ENCODE measurements around the gene UGT1A7. TPM values are rescaled to one million over a fixed set of nuclear protein-coding genes. Genes with fewer than 3 reads are reported as not detected.
A peak's percentile ranks its signal among the peaks of the same experiment; 100 is the strongest.

The UGT1A7 gene
- total RNA-seq, 1 experiment from 2014 or later = not detected

- intact Hi-C loops (cut with micrococcal nuclease) = no loop called here
- POLR2A ChIA-PET = interaction anchor here (0.7 to 2.9 kb wide), 2 partner anchors 11 to 25 kb away, joined by 3 to 20 read pairs; no protein-coding TSS in a partner anchor
- DNase-seq (ENCODE audit: unreplicated experiment) = no peak
- Mint-ChIP-seq H3K4me1 (ENCODE audit: insufficient read depth, unreplicated experiment) (peaks cover 7% of the 10 kb centered on the region), H3K9me3 (ENCODE audit: unreplicated experiment) (peaks cover 15% of the 10 kb centered on the region), H3K4me3 (ENCODE audit: unreplicated experiment) (no peak overlapping the region), H3K36me3 (ENCODE audit: insufficient read depth, unreplicated experiment) (no peaks in the 10 kb centered on the region), H3K27me3 (ENCODE audit: insufficient read depth, unreplicated experiment) (no peaks in the 10 kb centered on the region), H3K27ac (ENCODE audit: low read depth, unreplicated experiment) (no peak overlapping the region)
- BruUV-seq (replicated peaks) = no TSS peak
- CTCF ChIA-PET = no interaction called here
- no peak for TF ChIP-seq CTCF (IDR thresholded peaks at IDR 0.05; ENCODE audit: unreplicated experiment)
Measured at GRCh38 chr2:233702238-233702637, 20.5 kb downstream of the UGT1A7 start.

- peak; percentile 48 for DNase-seq (ENCODE audit: unreplicated experiment)
- intact Hi-C loops (cut with micrococcal nuclease) = no loop called here
- ChIA-PET POLR2A (interaction anchor here (0.8 to 5.2 kb wide), 9 partner anchors 10 to 218 kb away, joined by 3 to 91 read pairs (median 5); partner anchors contain the start of genes UGT1A6, UGT1A7 and USP40), CTCF (interaction anchor here (0.7 to 1.2 kb wide), 3 partner anchors 13 to 160 kb away, joined by 3 to 4 read pairs (median 3); no protein-coding TSS in a partner anchor)
- peaks cover 15% of the 10 kb centered on the region for H3K9me3 Mint-ChIP-seq (ENCODE audit: unreplicated experiment)
- no peaks in the 10 kb centered on the region for H3K27me3 Mint-ChIP-seq (ENCODE audit: insufficient read depth, unreplicated experiment)
- no peak for TF ChIP-seq CTCF (IDR thresholded peaks at IDR 0.05; ENCODE audit: unreplicated experiment)
- peaks cover 7% of the 10 kb centered on the region for H3K36me3 Mint-ChIP-seq (ENCODE audit: insufficient read depth, unreplicated experiment)
- H3K4me1 Mint-ChIP-seq (ENCODE audit: insufficient read depth, unreplicated experiment) = peaks cover 19% of the 10 kb centered on the region
- BruUV-seq (replicated peaks) = no TSS peak
- H3K27ac Mint-ChIP-seq (ENCODE audit: low read depth, unreplicated experiment) = no peak overlapping the region
- H3K4me3 Mint-ChIP-seq (ENCODE audit: unreplicated experiment) = no peak overlapping the region
Measured at GRCh38 chr2:233705911-233706506, 24.3 kb downstream of the UGT1A7 start.

GRCh38 chr2:233706720-233707119 is 25.0 kb downstream of the UGT1A7 start:
- Mint-ChIP-seq H3K9me3 (ENCODE audit: unreplicated experiment) (peaks cover 15% of the 10 kb centered on the region), H3K27ac (ENCODE audit: low read depth, unreplicated experiment) (no peak overlapping the region), H3K27me3 (ENCODE audit: insufficient read depth, unreplicated experiment) (no peaks in the 10 kb centered on the region), H3K4me1 (ENCODE audit: insufficient read depth, unreplicated experiment) (peaks cover 24% of the 10 kb centered on the region), H3K4me3 (ENCODE audit: unreplicated experiment) (no peak overlapping the region), H3K36me3 (ENCODE audit: insufficient read depth, unreplicated experiment) (peaks cover 7% of the 10 kb centered on the region)
- no TSS peak for BruUV-seq (replicated peaks)
- ChIA-PET CTCF (interaction anchor here (0.6 kb wide), 1 partner anchor 66 kb away, joined by 3 read pairs; no protein-coding TSS in a partner anchor), POLR2A (interaction anchor here (0.6 to 5.2 kb wide), 9 partner anchors 10 to 1292 kb away, joined by 3 to 91 read pairs (median 3); partner anchors contain the start of genes UGT1A6, UGT1A7 and USP40)
- TF ChIP-seq CTCF (IDR thresholded peaks at IDR 0.05; ENCODE audit: unreplicated experiment) = no peak
- intact Hi-C loops (cut with micrococcal nuclease) = no loop called here
- DNase-seq (ENCODE audit: unreplicated experiment) = peak; percentile 35

GRCh38 chr2:233707940-233708644 is 26.4 kb downstream of the UGT1A7 start:
- Mint-ChIP-seq H3K27ac (ENCODE audit: low read depth, unreplicated experiment) (no peak overlapping the region), H3K4me1 (ENCODE audit: insufficient read depth, unreplicated experiment) (peaks cover 24% of the 10 kb centered on the region), H3K36me3 (ENCODE audit: insufficient read depth, unreplicated experiment) (peaks cover 7% of the 10 kb centered on the region), H3K9me3 (ENCODE audit: unreplicated experiment) (peaks cover 13% of the 10 kb centered on the region), H3K4me3 (ENCODE audit: unreplicated experiment) (no peak overlapping the region), H3K27me3 (ENCODE audit: insufficient read depth, unreplicated experiment) (no peaks in the 10 kb centered on the region)
- DNase-seq (ENCODE audit: unreplicated experiment) = peak; percentile 45
- CTCF ChIA-PET = no interaction called here
- POLR2A ChIA-PET = interaction anchor here (0.7 to 5.2 kb wide), 6 partner anchors 17 to 224 kb away, joined by 3 to 91 read pairs (median 10); partner anchors contain the start of genes UGT1A6, UGT1A7 and USP40
- no peak for TF ChIP-seq CTCF (IDR thresholded peaks at IDR 0.05; ENCODE audit: unreplicated experiment)
- intact Hi-C loops (cut with micrococcal nuclease) = no loop called here
- BruUV-seq (replicated peaks) = no TSS peak
